GM19455 (cell line): ENCODE results near the gene MALRD1.

Source experiments
- ATAC-seq: cut with Tn5 transposase; IDR thresholded peaks from one replicate; pipeline ENCODE4 v1.9.1; 2021; ENCODE audit not compliant: unreplicated experiment

MALRD1 gene

DNA sequence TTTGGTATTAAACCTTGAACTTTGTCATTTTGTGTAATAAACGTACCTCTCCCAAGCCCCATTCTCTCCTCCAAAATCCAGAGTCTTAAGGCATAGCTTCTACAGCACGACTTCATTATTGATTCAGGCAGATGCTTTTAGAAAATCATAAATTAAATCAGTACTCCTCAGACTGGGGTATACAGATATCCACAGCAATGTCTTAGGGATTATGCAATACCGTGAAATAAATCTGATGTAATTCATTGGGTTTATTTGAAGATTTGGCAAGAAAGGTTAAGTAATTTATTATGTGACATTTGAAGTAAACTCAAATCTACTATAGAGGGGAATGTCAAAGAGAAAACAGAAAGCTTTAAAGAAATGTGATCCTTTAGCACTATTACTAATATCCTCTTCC, 521.5 kb downstream of the MALRD1 start:
- no peak for ATAC-seq

DNA sequence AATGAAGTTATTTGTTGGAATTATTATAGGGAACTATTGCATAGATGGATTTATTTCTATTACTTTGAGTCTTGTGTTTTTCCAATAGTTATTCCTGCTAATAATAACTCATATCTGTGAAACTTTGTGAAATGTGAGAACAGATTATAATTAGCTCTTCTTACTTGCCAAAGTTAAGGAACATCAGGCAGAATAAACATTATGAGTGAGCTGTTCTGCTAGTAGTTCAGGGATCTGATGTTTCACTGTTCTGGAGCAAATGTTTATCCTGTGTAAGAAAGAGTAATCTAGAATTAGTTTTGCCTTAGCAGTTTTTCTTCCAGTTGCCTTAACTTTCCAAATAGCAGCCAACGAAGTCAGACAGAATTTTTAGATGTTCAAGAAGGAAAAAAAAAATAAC, 522.4 kb downstream of the MALRD1 start:
- ATAC-seq: no peak

DNA sequence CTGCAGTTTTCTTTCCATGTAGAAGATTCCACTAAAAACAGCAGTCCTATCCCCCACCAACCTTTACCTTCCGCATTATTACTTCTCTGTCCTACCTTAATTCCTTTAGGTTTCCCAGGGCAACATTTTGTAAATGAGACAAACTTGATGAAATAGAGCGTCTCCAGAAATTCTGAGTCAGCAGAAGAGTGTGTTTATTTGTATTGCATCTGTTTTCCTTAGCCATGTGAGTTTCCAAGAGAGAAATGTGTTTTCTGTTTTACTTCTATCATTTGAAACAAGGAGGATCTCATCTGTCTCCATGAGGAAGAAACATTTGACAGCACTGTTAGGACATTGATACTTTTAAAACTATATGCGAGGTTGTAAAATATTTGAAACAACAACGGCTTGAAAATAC, 523.5 kb downstream of the MALRD1 start:
- ATAC-seq: no peak

DNA sequence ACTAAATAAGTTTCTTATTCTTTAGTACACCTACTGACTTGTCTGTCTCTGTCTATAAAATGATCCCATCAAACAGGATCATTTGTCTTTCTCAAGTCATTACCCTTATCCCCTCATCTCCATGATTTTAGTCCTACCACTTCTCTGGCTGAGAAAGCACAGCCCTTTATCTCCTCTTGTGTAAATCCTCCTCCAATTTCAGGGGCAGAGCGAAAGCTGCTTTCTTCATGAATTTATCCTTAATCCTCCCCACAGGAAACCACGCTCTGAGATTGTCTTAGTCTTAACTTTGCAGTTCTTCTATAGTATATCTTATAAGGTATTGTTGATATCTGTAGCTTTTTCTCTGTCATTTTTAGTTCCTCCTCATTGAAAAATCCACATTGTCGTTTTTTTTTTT, 528.0 kb downstream of the MALRD1 start:
- no peak for ATAC-seq

DNA sequence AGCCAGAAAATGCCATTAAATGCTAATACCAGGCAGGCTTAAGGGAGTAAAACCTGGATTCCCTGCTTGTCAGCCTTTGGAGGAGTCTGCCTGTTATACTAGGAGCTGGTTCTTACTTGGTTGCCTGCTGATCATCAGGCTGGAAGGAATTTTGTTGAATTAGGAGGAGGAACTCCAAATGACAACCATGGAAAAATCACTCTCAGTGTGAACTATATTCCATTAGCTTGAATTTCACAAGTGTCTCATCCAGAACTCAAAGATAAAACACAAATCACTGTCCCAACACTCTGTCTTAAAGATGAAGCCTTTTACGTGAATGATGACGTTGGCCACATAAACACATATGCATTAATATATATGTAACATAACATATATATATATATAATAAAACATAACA, 528.8 kb downstream of the MALRD1 start:
- ATAC-seq: no peak

DNA sequence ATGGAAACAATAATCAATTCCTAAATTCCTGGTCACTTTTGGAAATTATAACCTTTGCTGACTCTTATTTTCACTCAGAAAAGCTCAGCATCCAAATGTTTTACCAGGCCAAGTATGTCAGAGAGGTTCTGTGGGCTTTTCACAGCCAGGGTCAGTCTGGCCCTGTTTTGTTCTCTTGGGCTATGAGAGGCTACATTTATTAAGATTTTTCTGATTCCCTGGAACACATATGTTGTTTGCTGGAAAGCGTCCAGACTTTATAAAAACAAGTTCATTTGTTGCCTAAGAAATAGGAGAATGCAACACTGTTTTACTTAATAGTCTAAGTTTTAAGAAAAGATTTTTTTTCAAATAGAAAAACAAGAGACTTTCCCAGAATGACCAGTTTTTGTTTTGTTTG, 529.2 kb downstream of the MALRD1 start:
- no peak for ATAC-seq

DNA sequence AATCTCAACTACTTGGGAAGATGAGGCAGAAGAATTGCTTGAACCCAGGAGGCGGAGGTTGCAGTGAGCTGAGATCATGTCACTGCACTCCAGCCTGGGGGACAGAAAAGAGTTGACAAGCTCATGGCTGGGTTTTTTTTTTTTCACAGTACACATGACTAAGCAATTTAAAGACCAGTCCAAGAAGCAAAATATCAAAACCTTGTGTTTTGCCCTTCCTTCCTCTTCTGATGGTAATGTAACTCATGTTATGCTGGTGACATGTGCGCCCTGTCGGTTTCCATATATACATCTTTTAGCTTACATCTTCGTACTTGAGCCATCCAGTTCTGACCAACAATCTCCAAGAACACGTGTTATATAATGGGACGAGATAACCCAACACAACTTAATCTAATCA, 530.0 kb downstream of the MALRD1 start:
- ATAC-seq: no peak

DNA sequence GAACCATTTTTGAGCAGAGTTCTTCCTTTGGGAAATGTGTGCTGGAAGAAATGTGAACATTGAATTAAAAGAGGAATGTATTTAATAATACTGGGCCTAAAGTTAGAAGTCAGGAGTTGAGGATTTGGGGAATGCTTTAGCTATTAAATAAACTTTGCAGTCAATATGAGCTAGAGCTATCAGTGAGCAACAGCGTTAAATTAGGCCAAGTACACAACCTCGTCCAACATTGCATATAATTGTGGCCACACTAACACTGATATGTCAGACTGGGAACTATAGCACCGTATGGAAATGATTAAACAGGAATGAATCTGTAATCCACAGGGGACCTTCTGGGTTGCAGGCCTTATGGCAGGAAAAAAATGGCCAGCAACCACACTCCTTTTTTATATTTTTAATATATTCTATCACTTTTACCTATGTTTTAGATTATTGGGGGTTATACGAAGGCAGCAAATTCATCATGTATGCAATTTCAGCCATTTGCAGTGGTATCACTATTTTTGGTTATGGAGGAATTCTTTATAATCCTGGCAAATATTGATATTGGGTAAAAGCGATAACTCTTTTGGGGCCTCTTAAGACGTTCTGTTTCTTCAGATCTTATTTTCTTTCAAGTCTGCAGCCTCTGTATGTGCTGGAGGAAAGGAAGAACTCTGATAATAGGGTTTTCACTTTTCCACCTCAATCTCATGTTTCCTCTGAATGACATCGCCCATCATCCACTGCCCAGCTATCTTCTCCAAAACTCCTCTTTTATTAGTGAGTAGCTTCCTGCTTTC, 531.4 kb downstream of the MALRD1 start:
- no peak for ATAC-seq

DNA sequence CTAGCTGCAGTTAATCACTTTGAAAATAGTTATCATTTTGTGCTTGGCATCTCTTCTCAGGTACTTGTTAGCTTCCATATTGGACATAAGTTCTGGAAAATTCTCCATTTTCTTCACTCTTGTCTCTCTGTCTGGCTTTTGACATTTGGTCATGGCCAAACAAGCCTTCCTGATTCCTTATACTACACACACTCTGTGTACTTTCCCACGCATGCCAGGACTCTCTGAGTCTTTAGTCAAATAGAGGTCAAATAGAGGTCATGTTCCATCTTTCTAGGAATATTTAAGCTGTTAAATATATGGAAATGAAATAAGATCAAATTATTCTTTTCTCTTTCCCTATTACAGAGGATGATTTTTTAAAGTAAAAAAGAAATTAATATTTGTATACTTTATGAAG, 532.1 kb downstream of the MALRD1 start:
- ATAC-seq: no peak

DNA sequence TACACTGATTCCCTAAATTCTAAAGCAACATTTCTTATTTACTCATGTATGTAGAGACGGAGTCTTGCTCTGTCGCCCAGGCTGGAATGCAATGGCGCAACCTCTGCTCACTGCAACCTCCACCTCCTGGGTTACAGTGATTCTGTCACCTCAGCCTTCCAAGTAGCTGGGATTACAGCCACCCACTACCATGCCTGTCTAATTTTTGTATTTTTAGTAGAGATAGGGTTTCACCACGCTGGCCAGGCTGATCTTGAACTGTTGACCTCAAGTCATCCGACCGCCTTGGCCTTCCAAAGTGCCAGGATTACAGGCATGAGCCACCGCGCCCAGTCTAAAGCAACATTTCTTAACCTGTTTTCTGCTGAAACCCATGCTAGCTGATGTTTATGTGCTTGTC, 540.0 kb downstream of the MALRD1 start:
- no peak for ATAC-seq

DNA sequence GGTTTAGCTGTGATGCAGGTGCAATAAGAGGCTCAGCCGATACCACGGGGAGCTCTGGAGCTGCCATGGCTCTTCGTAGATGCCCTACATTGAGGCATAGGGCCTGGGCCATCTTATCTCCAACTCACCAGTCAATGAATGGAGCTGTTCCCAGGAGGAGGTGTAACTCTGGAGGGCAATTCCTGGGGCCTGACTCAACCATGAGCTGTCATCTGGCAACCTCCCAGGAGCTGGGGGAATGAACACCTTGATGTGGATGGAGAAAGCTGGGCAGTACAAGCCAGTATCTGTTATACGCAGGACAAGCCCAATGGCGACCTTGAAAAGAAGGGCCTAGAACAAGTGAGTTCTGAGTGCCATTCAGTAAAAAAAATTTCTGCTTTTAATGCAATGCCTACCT, 543.7 kb downstream of the MALRD1 start:
- no peak for ATAC-seq

DNA sequence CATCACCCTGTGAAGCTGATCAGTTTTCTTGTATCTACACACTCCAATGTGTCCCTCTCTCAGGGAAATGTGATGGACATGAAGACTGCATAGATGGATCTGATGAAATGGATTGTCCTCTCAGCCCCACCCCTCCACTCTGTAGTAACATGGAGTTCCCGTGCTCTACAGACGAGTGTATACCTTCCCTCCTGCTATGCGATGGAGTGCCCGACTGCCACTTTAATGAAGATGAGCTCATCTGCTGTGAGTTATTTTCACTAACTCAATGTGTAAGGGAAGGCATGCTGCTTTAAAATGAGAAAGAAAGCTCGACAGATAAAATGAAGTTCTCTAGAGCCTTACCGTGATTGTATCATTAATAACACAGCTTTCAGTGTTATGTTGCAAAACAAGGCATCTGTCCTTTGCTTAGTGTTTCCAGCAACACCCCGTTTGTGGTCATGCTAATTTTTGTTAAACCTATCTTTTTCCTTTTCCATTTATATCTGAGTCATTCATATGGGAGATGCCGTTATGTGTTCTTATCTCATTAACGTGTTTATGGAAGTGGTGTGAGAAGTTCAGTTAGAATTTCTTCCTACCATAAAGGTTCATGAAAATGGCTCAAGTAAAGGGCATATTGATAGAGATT, 546.7 kb downstream of the MALRD1 start:
- no peak for ATAC-seq

DNA sequence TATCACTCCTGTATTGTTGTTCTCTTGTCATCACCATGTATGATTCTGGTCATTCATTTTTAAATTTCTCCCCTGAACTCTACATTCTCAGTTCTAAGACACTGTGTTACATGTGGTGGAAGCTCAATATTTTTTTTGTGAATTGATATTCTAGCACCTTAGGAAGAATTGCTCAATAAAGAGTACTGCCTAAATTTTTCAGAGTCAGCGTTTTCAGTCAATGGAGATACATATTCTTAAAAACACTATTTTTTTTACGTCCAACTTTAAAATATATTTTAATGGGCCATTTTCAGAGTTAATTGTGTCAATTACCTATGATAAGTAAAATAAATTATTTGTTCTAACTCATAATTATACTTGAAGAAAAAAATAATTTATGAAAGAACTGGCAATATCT, 557.2 kb downstream of the MALRD1 start:
- no peak for ATAC-seq

DNA sequence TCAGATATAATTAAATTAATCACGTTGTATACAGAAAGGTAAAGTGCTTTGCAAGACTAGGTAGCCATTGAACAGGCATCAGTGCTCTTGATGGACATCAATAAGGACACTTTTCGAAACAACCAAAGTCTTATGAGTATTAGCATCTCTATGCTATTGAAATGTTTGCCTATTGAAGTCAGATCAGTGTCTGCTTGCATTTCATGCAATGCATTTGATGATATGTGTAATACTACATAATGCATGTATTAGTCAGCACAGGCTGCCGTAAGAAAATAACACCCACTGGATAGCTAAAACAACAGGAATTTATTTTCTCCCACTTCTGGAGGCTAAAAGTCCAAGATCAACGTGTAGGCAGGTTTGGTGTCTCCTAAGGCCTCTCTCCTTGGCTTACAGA, 558.4 kb downstream of the MALRD1 start:
- no peak for ATAC-seq

DNA sequence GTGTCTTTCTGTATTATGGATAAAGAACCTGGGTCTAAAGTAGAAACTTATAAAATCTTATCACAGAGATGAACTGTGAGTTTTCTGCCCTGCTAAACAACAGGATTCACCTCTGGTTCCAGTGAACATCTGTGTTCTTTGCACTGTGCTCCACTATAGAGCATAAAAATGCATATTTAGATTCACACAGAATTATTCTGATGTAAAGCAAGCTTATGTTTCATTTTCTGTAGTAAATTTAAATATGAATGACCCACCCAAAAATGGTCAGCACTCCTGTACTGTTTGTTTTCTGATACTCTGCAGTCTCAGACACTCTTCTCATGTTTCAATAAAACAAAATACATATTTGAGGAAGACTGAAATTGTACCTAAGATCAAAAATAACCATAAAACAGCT, 563.2 kb downstream of the MALRD1 start:
- no peak for ATAC-seq

DNA sequence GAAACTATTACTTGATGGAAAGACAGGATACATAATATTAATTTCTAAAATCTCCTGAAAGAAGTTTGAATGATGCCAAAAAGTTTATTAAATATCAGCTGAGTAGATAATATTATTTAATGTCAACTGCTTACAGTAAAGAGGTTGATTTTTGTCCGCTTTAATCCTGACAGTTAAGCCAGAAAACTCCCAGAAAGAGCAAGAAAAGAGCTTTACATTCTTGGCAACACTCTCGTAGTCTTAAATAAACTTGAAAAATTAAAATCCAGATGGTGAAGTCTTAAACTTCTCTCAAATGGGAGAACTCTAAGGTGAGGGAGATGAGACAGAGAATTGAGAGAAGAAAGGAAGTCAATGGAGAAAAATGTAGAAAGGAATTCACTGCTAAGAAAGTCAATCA, 568.4 kb downstream of the MALRD1 start:
- no peak for ATAC-seq

DNA sequence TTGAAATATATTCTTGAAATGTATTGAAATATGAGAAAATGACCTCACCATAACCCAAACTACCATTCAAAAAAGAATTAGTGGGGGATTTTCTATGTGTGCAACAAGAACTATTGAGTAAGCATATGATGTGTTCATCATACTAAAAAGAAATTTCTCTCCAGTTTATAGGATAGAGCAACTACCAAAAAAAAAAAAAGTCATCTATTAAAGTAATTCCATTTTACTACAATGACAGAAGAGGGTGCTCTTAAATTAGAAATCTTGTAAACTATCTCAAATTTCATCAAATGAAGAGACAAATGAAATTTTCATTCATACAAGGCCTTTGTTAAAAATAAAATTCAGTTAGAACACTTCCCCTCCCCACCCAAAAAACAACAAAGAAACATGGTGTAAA, 572.2 kb downstream of the MALRD1 start:
- no peak for ATAC-seq

DNA sequence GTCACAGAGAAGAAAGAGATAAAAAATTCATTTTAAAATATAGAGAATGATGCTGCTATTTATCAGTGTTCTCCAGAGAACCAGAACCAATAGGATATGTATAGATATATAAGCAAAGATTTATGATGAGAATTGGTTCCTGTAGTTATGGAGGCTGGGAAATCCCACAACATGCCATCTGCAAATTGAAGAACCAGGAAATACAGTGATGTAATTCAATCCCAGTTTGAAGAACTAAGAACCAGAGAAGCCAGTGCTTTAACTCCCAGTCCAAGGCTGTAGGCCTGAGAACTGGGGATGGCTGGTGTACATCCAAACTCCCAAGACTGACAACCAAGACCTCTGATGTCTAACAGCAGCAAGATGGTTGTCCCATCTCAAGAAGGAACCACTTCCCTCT, 574.7 kb downstream of the MALRD1 start:
- ATAC-seq: no peak

DNA sequence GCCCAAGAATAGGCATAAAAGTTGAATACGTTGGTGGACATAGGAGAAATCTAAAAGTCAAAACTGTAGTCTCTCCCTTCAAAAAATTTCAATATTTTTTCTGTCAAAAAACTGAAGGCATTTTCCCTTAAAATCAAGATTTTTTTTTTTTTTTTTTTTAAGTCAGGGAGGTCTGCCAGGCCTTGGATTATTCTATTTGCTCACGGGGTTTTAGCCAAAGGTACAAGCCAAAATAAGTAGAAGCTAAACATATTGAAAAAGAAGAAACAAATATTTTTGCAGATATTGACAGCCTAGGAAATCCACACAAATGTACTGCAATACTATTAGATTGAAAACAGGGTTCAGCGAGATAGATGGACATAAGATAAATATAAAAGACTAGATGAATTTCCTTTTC, 577.6 kb downstream of the MALRD1 start:
- no peak for ATAC-seq

DNA sequence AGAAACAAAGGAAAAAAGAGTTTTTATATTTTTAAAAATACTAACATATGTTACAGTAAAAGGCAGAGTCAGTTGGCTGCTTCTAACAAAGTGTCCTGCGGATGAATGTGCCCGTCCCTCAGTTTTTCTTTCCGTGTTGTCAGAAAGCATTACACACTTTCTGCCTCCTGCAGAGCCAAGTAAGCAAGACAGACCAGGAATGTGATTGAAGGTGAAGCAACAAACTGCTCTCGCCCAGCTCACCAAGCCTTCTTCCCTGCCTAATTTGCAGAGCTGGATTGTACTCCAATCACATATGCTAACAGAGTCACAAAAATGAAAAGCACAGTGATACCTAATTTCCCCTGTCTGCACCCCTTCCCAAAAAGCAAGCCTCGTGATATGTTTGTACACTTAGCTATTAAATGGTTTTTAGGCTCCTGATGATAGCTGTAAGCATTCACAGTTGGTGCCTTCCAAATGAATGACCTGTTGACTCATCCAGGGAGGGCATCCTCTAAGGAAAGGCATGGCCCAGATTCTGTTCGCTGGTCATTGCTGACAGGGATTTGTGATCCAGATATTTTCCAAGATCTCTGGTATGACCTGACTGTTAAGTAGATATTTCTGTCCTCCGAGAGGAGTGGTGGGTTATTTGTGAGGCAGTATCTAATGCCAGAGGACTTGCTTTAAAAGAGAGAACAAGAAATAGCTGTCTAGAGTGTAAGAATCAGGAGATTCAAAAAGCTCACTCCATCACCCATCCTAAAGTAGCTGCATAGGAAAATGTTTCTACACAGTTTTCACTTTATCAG, 580.4 kb downstream of the MALRD1 start:
- no peak for ATAC-seq

DNA sequence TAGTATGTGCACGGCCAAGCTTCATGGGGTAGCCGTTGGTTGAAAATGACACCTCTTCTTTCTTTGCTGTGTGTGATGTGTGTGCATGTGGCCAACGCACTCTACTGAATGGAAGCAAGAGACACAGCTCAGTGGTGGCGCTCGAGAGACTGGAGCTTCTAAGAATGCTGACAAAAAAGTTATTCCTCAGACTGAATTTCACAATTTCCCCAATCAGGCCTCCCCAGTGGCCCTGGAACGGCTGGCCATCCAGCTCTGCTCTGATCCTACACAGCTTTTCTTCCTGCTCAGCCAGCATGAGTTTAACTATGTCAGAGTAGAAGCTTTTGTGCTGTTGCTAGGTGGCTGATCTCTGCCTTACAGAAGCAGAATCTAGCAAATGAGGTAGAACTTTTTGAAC, 581.0 kb downstream of the MALRD1 start:
- ATAC-seq: no peak

DNA sequence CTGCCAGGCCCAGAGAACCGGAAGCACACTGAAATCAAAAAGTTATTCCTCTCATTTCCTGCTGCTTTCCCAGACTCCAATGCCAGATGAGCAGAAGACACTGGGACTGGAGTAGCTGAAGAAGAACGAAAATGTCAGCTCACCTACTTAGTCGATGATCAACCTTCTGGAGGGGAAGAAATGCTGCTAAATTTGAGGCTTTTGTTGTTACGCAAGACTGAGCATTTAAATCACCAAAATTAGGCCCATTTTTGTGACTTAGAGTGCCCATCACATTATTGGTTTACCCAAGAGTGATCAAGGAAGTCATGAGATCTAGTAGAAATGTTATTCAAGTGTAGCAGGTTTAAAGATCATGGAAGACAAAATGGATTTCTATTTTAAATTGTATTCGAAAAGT, 585.6 kb downstream of the MALRD1 start:
- ATAC-seq: no peak
